GM12878 (cell line): ENCODE data around the gene USP17L17. TPM values are rescaled to one million over a fixed set of nuclear protein-coding genes. Genes with fewer than 3 reads are reported as not detected.
"Not testable (repeated sequence)": the region's sequence is repeated elsewhere in the genome, so short reads cannot be mapped to it uniquely, and the experiment has no call there.

Experiments used
- ATAC-seq: fragments of 200-7000 bp; cut with Tn5 transposase; 3 replicates; pipeline ENCODE4 v1.9.1; 2020; ENCODE audit warnings: mild to moderate bottlenecking, moderate library complexity
- BruUV-seq: library from RNA; stranded (reverse); fragments of 400-500 nt; replicated peaks from 2 replicates; lab custom pipeline; 2021; lab: Mats Ljungman, UMichigan
- CTCF ChIA-PET: fragments of 300-600 bp; sonication (Branson Sonifier 250); formaldehyde crosslinking; extraction: SDS; loops from one replicate; lab custom pipeline; 2021; ENCODE audit warnings: inconsistent platforms; lab: Yijun Ruan, JAX
- POLR2A ChIA-PET: fragments of 350-600 bp; formaldehyde crosslinking; extraction: SDS; loops from one replicate; lab custom pipeline; 2021; ENCODE audit warnings: inconsistent platforms; lab: Charles Lee
- RAD21 ChIA-PET: fragments of 300-600 bp; sonication (Branson Sonifier 250); formaldehyde crosslinking; loops from one replicate; lab custom pipeline; 2023; ENCODE audit warnings: antibody characterized with exemption; ENCODE audit not compliant: unreplicated experiment; lab: Charles Lee
- SMC1A ChIA-PET: fragments of 300-600 bp; sonication (Branson Sonifier 250); formaldehyde crosslinking; loops from one replicate; lab custom pipeline; 2023; ENCODE audit not compliant: unreplicated experiment, uncharacterized antibody; lab: Charles Lee
- DNase-seq: peaks from one replicate; pipeline ENCODE4 v3.0.0-alpha.2; 2011; ENCODE audit warnings: low read depth, low spot score
- FAIRE-seq: peaks from 3 replicates; lab custom pipeline; 2011; peaks lifted over from hg19 to GRCh38; lab: Jason Lieb, UNC
- H2AFZ ChIP-seq: 2 replicates; pipeline ENCODE4 v1.6.0; 2011; ENCODE audit warnings: low read depth, low read length, control low read depth; ENCODE audit not compliant: control insufficient read depth
- H3K27ac ChIP-seq: 2 replicates; pipeline ENCODE4 v1.5.1; 2011; ENCODE audit warnings: control low read depth; ENCODE audit not compliant: control insufficient read depth, insufficient read depth
- H3K27me3 ChIP-seq, 2 experiments: replicated peaks in 1 of 2; 2 replicates each; pipeline versions ENCODE4 v1.6.0 to v1.6.1; 2011; ENCODE audit warnings: low read length in 1 of 2; ENCODE audit not compliant: control insufficient read depth in 2 of 2, insufficient read depth in 2 of 2
- H3K36me3 ChIP-seq, 2 experiments: 2 replicates each; pipeline ENCODE4 v1.5.1; 2011; ENCODE audit warnings: low read length in 1 of 2; ENCODE audit not compliant: control insufficient read depth in 2 of 2, insufficient read depth in 2 of 2
- H3K4me1 ChIP-seq: 2 replicates; pipeline ENCODE4 v1.6.1; 2011; ENCODE audit warnings: mild to moderate bottlenecking, low read length, moderate library complexity, mixed read lengths; ENCODE audit not compliant: control insufficient read depth, insufficient read depth
- H3K4me2 ChIP-seq: 2 replicates; pipeline ENCODE4 v1.6.0; 2011; ENCODE audit warnings: control low read depth; ENCODE audit not compliant: control insufficient read depth, insufficient read depth
- H3K4me3 ChIP-seq: fragments of 200-600 bp; sonication (generic); 2 replicates; pipeline ENCODE4 v1.5.1; 2016
- H3K79me2 ChIP-seq: 2 replicates; pipeline ENCODE4 v1.6.0; 2011; ENCODE audit warnings: low read length; ENCODE audit not compliant: control insufficient read depth, insufficient read depth
- H3K9ac ChIP-seq: 2 replicates; pipeline ENCODE4 v1.8.0; 2011; ENCODE audit warnings: low read length, control low read depth, mixed read lengths; ENCODE audit not compliant: control insufficient read depth, insufficient read depth
- H3K9me3 ChIP-seq: replicated peaks from 3 replicates; pipeline ENCODE4 v1.5.1; 2011; ENCODE audit warnings: mild to moderate bottlenecking, low read length; ENCODE audit not compliant: control insufficient read depth, insufficient read depth
- H4K20me1 ChIP-seq: 2 replicates; pipeline ENCODE4 v1.6.0; 2011; ENCODE audit not compliant: control insufficient read depth, insufficient read depth
- WGBS: methylation state at CpG from one replicate; pipeline ENCODE4 v1.1.6; 2016; ENCODE audit warnings: low lambda C conversion rate; ENCODE audit not compliant: insufficient replicate concordance, insufficient coverage; ENCODE audit errors: missing lambda C conversion rate; 5-methylcytosine and 5-hydroxymethylcytosine counted together
- in situ Hi-C: fragments of 300-500 bp; cut with MboI; formaldehyde crosslinking; loops from 9 replicates; pipeline ENCODE4 v1.14.3; 2018; ENCODE audit warnings: mixed read lengths
- intact Hi-C: fragments of 100-400 bp; cut with micrococcal nuclease; formaldehyde crosslinking; loops from one replicate; pipeline ENCODE4 v1.14.2; 2022; ENCODE audit not compliant: unreplicated experiment
- polyA plus RNA-seq, 11 experiments: library from polyadenylated mRNA; depleted of rRNA in 4 of 11; unstranded in 6 of 11; stranded (reverse) in 5 of 11; fragments of >200 nt; fragmentation: Nextera tagmentation in 4 of 11; fragmentation: Illumina TruSeq in 1 of 11; extraction: Ambion mirVana in 4 of 11; extraction: Trizol in 1 of 11; gene quantifications; 1 replicate in 1 of 11; 2 replicates in 10 of 11; pipeline versions ENCODE4 v1.2.1 to v1.2.3, GENCODE V29; 2011 to 2016; ENCODE audit warnings: inconsistent platforms in 2 of 11, missing spikeins in 2 of 11, low read depth in 1 of 11
- total RNA-seq, 4 experiments: library from RNA; depleted of rRNA in 3 of 4; stranded (reverse); fragments of >200 nt in 3 of 4; fragmentation: Illumina TruSeq in 1 of 4; extraction: Trizol in 1 of 4; gene quantifications; 2 replicates each; pipeline versions ENCODE4 v1.2.1 to v1.2.3, GENCODE V29; 2013 to 2021

USP17L17 gene
- total and polyA plus RNA-seq, 10 of the 15 experiments (the other 5 are each of a cell fraction or from before 2014, with no cell fraction given) = not detected

- not testable (repeated sequence) for FAIRE-seq
- WGBS = no CpG with 5 or more reads among the region's 15 CpGs
These were observed 9.6 kb upstream of the USP17L17 start, which contains the start of gene USP17L15 for GRCh38 chr4:9234085-9234484. Gene USP17L15 (plus strand): TSS chr4:9234385. CDS start chr4:9234385, 0 bp downstream.

GRCh38 chr4:9238461-9238860, 5.2 kb upstream of the USP17L17 start:
- H3K4me3 ChIP-seq, in situ Hi-C loops, H3K4me1 ChIP-seq, DNase-seq, FAIRE-seq, CTCF ChIA-PET, ATAC-seq, H3K4me2 ChIP-seq, H3K79me2 ChIP-seq, BruUV-seq, H4K20me1 ChIP-seq, intact Hi-C loops, H2AFZ ChIP-seq, H3K27ac ChIP-seq, H3K36me3 ChIP-seq, H3K9me3 ChIP-seq, POLR2A ChIA-PET, H3K27me3 ChIP-seq, H3K9ac ChIP-seq, SMC1A ChIA-PET, RAD21 ChIA-PET: not testable (repeated sequence)
- 20% methylated on average over 3 of the region's 12 CpGs for WGBS

More at GRCh38 chr4:9234085-9234484, 9.6 kb upstream of the USP17L17 start, which contains the start of gene USP17L15:
- CTCF ChIA-PET, H3K4me2 ChIP-seq, RAD21 ChIA-PET, ATAC-seq, H3K4me3 ChIP-seq, H3K36me3 ChIP-seq, in situ Hi-C loops, H3K79me2 ChIP-seq, H3K4me1 ChIP-seq, H3K27me3 ChIP-seq, intact Hi-C loops, H4K20me1 ChIP-seq, H2AFZ ChIP-seq, H3K27ac ChIP-seq, DNase-seq, H3K9ac ChIP-seq, H3K9me3 ChIP-seq, SMC1A ChIA-PET, POLR2A ChIA-PET, BruUV-seq: not testable (repeated sequence)

- H3K9ac ChIP-seq, H3K4me2 ChIP-seq, intact Hi-C loops, FAIRE-seq, H3K9me3 ChIP-seq, H3K4me3 ChIP-seq, SMC1A ChIA-PET, H2AFZ ChIP-seq, RAD21 ChIA-PET, ATAC-seq, in situ Hi-C loops, H3K27ac ChIP-seq, H3K79me2 ChIP-seq, BruUV-seq, DNase-seq, H3K4me1 ChIP-seq, POLR2A ChIA-PET, H3K27me3 ChIP-seq, H3K36me3 ChIP-seq, CTCF ChIA-PET, H4K20me1 ChIP-seq: not testable (repeated sequence)
- 55% methylated on average over 17 of the region's 26 CpGs for WGBS
These were observed 4.4 kb downstream of the USP17L17 start, which contains the start of gene USP17L18 for GRCh38 chr4:9247953-9248680. Gene USP17L18 (plus strand): TSS chr4:9248630. CDS start chr4:9248630, 0 bp downstream.

GRCh38 chr4:9253078-9253477, 9.4 kb downstream of the USP17L17 start, which contains the start of gene USP17L19:
Gene USP17L19 (plus strand): TSS chr4:9253378. CDS start chr4:9253378, 0 bp downstream.
- H3K36me3 ChIP-seq, H2AFZ ChIP-seq, H3K27me3 ChIP-seq, H3K9ac ChIP-seq, in situ Hi-C loops, BruUV-seq, ATAC-seq, DNase-seq, H3K4me1 ChIP-seq, intact Hi-C loops, RAD21 ChIA-PET, POLR2A ChIA-PET, H3K79me2 ChIP-seq, H4K20me1 ChIP-seq, H3K4me3 ChIP-seq, H3K4me2 ChIP-seq, SMC1A ChIA-PET, FAIRE-seq, H3K27ac ChIP-seq, CTCF ChIA-PET, H3K9me3 ChIP-seq: not testable (repeated sequence)
- WGBS = no CpG with 5 or more reads among the region's 13 CpGs
